DND-41 (cell line): ENCODE results near the gene TRIM44.

Source experiments
- ATAC-seq: fragments of 200-7000 bp; cut with Tn5 transposase; 3 replicates; pipeline ENCODE4 v1.9.1; 2021; ENCODE audit warnings: low read depth; ENCODE audit not compliant: insufficient read depth
- DNase-seq: peaks from one replicate; pipeline ENCODE4 v3.0.0-alpha.2; 2020
- H2AFZ ChIP-seq: 2 replicates; pipeline ENCODE4 v1.6.0; 2012; ENCODE audit warnings: low read depth, low read length
- H3K27ac ChIP-seq: 2 replicates; pipeline ENCODE4 v1.5.1; 2012; ENCODE audit warnings: low read length, inconsistent platforms
- H3K27me3 ChIP-seq: fragments of 200-600 bp; sonication (generic); 2 replicates; pipeline ENCODE4 v1.6.0; 2012; ENCODE audit warnings: low read length, mild to moderate bottlenecking, inconsistent platforms; ENCODE audit not compliant: insufficient read depth, poor library complexity
- H3K36me3 ChIP-seq: 2 replicates; pipeline ENCODE4 v1.5.1; 2012; ENCODE audit warnings: low read length, inconsistent platforms; ENCODE audit not compliant: insufficient read depth
- H3K4me1 ChIP-seq: 2 replicates; pipeline ENCODE4 v1.5.1; 2012; ENCODE audit warnings: mild to moderate bottlenecking, low read length; ENCODE audit not compliant: insufficient read depth
- H3K4me2 ChIP-seq: 2 replicates; pipeline ENCODE4 v1.6.0; 2012; ENCODE audit warnings: mild to moderate bottlenecking, moderate library complexity, low read length, inconsistent platforms; ENCODE audit not compliant: insufficient read depth
- H3K4me3 ChIP-seq, 2 experiments: fragments of 200-600 bp in 1 of 2; shearing (Covaris generic) in 1 of 2; 2 replicates each; pipeline ENCODE4 v1.5.1; 2012 to 2016; ENCODE audit warnings: inconsistent platforms in 2 of 2, low read length in 2 of 2, mild to moderate bottlenecking in 2 of 2, low read depth in 1 of 2, moderate library complexity in 1 of 2
- H3K79me2 ChIP-seq: 2 replicates; pipeline ENCODE4 v1.6.0; 2012; ENCODE audit warnings: low read length, inconsistent platforms; ENCODE audit not compliant: insufficient read depth
- H3K9ac ChIP-seq: 2 replicates; pipeline ENCODE4 v1.6.0; 2012; ENCODE audit warnings: low read depth, mild to moderate bottlenecking, inconsistent platforms, low read length, moderate library complexity
- H3K9me3 ChIP-seq: 2 replicates; pipeline ENCODE4 v1.5.1; 2012; ENCODE audit warnings: low read length, moderate library complexity, mild to moderate bottlenecking, inconsistent platforms; ENCODE audit not compliant: insufficient read depth, severe bottlenecking
- H4K20me1 ChIP-seq: 2 replicates; pipeline ENCODE4 v1.6.0; 2012; ENCODE audit warnings: low read length; ENCODE audit not compliant: insufficient read depth
- EZH2 ChIP-seq: IDR thresholded peaks from 3 replicates; pipeline ENCODE4 v1.6.1; 2012; ENCODE audit warnings: borderline replicate concordance, low read depth, mild to moderate bottlenecking, moderate library complexity, low read length, inconsistent platforms; ENCODE audit not compliant: severe bottlenecking
- TF ChIP-seq, protein P1 (sequence below): IDR thresholded peaks from 2 replicates; pipeline ENCODE4 v1.5.1; 2012; ENCODE audit warnings: borderline replicate concordance, low read length, moderate library complexity, mild to moderate bottlenecking; ENCODE audit not compliant: poor library complexity, severe bottlenecking; ENCODE audit errors: extremely low read depth

TRIM44 gene

GRCh38 chr11:35678471-35678870, 15.9 kb downstream of the TRIM44 start:
- H3K36me3 ChIP-seq, result no peaks in the 10 kb centered on the region
- no peak overlapping the region for H2AFZ ChIP-seq
- H3K4me3 ChIP-seq, result no peak overlapping the region
- no peaks in the 10 kb centered on the region for H3K27me3 ChIP-seq
- no peak for TF ChIP-seq EZH2
- TF ChIP-seq, protein P1, sequence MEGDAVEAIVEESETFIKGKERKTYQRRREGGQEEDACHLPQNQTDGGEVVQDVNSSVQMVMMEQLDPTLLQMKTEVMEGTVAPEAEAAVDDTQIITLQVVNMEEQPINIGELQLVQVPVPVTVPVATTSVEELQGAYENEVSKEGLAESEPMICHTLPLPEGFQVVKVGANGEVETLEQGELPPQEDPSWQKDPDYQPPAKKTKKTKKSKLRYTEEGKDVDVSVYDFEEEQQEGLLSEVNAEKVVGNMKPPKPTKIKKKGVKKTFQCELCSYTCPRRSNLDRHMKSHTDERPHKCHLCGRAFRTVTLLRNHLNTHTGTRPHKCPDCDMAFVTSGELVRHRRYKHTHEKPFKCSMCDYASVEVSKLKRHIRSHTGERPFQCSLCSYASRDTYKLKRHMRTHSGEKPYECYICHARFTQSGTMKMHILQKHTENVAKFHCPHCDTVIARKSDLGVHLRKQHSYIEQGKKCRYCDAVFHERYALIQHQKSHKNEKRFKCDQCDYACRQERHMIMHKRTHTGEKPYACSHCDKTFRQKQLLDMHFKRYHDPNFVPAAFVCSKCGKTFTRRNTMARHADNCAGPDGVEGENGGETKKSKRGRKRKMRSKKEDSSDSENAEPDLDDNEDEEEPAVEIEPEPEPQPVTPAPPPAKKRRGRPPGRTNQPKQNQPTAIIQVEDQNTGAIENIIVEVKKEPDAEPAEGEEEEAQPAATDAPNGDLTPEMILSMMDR, result no peak
- H3K27ac ChIP-seq, result no peak overlapping the region
- no peak for DNase-seq
- no peak for ATAC-seq
- H3K9me3 ChIP-seq, result no peaks in the 10 kb centered on the region
- H4K20me1 ChIP-seq, result 0 out of 2 replicates have a peak, but pooled peaks cover 2% of the 10 kb centered on the region
- H3K9ac ChIP-seq, result no peak overlapping the region
- H3K79me2 ChIP-seq, result no peaks in the 10 kb centered on the region
- no peaks in the 10 kb centered on the region for H3K4me1 ChIP-seq
- H3K4me2 ChIP-seq, result no peak overlapping the region

DNA sequence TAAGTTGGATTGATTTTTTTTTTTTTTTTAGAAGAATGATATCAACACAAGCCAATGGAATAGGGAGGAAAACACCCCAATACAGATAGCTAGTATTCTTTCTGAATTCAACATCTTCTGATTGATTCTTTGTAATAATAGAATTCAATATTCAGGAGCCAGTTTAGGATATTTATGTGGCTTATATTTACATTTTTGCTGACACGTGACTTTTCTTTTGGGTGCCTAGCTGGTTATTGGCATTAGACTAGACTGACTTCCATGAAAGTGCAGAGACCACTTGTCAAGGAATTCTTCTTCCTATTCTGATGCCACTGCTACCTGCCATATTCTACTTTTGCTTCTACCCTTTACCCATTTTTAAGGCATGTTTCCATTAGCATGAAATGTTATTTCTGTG, 16.4 kb downstream of the TRIM44 start:
- H3K79me2 ChIP-seq, result no peaks in the 10 kb centered on the region

DNA sequence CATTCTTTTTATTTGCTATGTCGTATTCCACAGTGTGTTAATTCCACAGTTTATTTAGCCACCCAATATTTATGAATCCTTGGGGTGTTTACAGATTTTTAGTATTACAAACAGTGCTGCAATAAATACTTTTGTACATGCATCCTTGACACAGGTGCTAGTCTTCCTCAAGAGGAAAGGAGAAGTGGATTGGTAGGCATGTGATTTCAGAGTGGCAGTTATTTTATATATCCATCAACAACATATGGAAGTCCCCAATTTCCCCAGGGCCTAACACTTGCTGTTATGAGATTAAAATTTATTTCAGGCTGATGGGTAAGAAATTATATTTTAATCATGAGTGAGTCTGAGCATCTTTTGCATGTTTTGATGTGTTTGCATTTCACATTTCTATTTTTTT, 17.9 kb downstream of the TRIM44 start:
- no peaks in the 10 kb centered on the region for H3K4me1 ChIP-seq
- H3K79me2 ChIP-seq, result no peaks in the 10 kb centered on the region
- DNase-seq (no peak), ATAC-seq (no peak)
- TF ChIP-seq EZH2, result no peak
- TF ChIP-seq, protein P1, result no peak
- no peaks in the 10 kb centered on the region for H3K27me3 ChIP-seq
- H3K9me3 ChIP-seq, result no peaks in the 10 kb centered on the region
- H2AFZ ChIP-seq, result no peak overlapping the region
- H4K20me1 ChIP-seq, result 0 out of 2 replicates have a peak, but pooled peaks cover 2% of the 10 kb centered on the region
- H3K36me3 ChIP-seq, result no peaks in the 10 kb centered on the region
- H3K4me3 ChIP-seq, result no peak overlapping the region
- no peak overlapping the region for H3K4me2 ChIP-seq
- H3K9ac ChIP-seq, result no peak overlapping the region
- no peak overlapping the region for H3K27ac ChIP-seq

More for the DNA sequence above, 16.4 kb downstream of the TRIM44 start:
- Histone ChIP-seq H2AFZ (no peak overlapping the region), H3K9ac (no peak overlapping the region), H3K27ac (no peak overlapping the region), H3K4me3 (no peak overlapping the region), H3K27me3 (no peaks in the 10 kb centered on the region), H4K20me1 (0 out of 2 replicates have a peak, but pooled peaks cover 2% of the 10 kb centered on the region), H3K36me3 (no peaks in the 10 kb centered on the region), H3K9me3 (no peaks in the 10 kb centered on the region), H3K4me2 (no peak overlapping the region), H3K4me1 (no peaks in the 10 kb centered on the region)
- DNase-seq (no peak), ATAC-seq (no peak)
- no peak for TF ChIP-seq EZH2
- TF ChIP-seq, protein P1, result no peak
